PC-9 (cell line): ENCODE data around the gene KLHL17. TPM values are rescaled to one million over a fixed set of nuclear protein-coding genes. Genes with fewer than 3 reads are reported as not detected.
A peak's percentile ranks its signal among the peaks of the same experiment; 100 is the strongest.

Experiments used
- BruUV-seq: library from RNA; stranded (reverse); fragments of 400-500 nt; replicated peaks from 2 replicates; lab custom pipeline; 2021; lab: Mats Ljungman, UMichigan
- CTCF ChIA-PET: fragments of 300-600 bp; sonication (Branson Sonifier 250); formaldehyde crosslinking; loops from one replicate; lab custom pipeline; 2022; ENCODE audit warnings: antibody characterized with exemption; lab: Charles Lee
- POLR2A ChIA-PET: fragments of 300-600 bp; sonication (Branson Sonifier 250); formaldehyde crosslinking; loops from one replicate; lab custom pipeline; 2022; ENCODE audit warnings: antibody characterized with exemption; ENCODE audit not compliant: unreplicated experiment; lab: Charles Lee
- DNase-seq, 2 experiments: peaks; one replicate each; pipeline versions ENCODE4 v3.0.0 to v3.0.0-alpha.2; 2015 to 2022; ENCODE audit warnings: mixed read lengths in 1 of 2
- H2AFZ ChIP-seq: fragments of 200-600 bp; sonication (generic); 2 replicates; pipeline ENCODE4 v1.8.1; 2017; ENCODE audit warnings: antibody characterized with exemption
- H3F3A ChIP-seq: fragments of 200-600 bp; sonication (generic); 2 replicates; pipeline ENCODE4 v1.8.1; 2017; ENCODE audit warnings: antibody characterized with exemption, mild to moderate bottlenecking, low read depth; ENCODE audit not compliant: insufficient read depth
- H3K27ac ChIP-seq: fragments of 200-600 bp; sonication (generic); 2 replicates; pipeline ENCODE4 v1.6.1; 2016; ENCODE audit warnings: mixed run types
- H3K27me3 ChIP-seq: fragments of 200-600 bp; sonication (generic); 2 replicates; pipeline ENCODE4 v1.6.1; 2016; ENCODE audit warnings: low read depth, mixed run types; ENCODE audit not compliant: insufficient read depth
- H3K36me3 ChIP-seq: fragments of 200-600 bp; sonication (generic); 2 replicates; pipeline ENCODE4 v1.6.1; 2016; ENCODE audit warnings: low read depth, mixed run types
- H3K4me1 ChIP-seq: fragments of 200-600 bp; sonication (generic); replicated peaks from 2 replicates; pipeline ENCODE4 v1.6.1; 2016; ENCODE audit warnings: mixed run types; ENCODE audit not compliant: insufficient read depth
- H3K4me2 ChIP-seq: fragments of 200-600 bp; sonication (generic); 2 replicates; pipeline ENCODE4 v1.6.1; 2017; ENCODE audit warnings: mixed run types
- H3K4me3 ChIP-seq: fragments of 200-600 bp; sonication (generic); 2 replicates; pipeline ENCODE4 v1.6.1; 2016; ENCODE audit warnings: mixed run types
- H3K79me2 ChIP-seq: fragments of 200-600 bp; sonication (generic); 2 replicates; pipeline ENCODE4 v1.6.1; 2017; ENCODE audit warnings: low read depth, mixed run types
- H3K9me2 ChIP-seq: fragments of 200-600 bp; sonication (generic); 2 replicates; pipeline ENCODE4 v1.8.1; 2017; ENCODE audit warnings: mild to moderate bottlenecking; ENCODE audit not compliant: insufficient read depth
- H3K9me3 ChIP-seq: fragments of 200-600 bp; sonication (generic); 2 replicates; pipeline ENCODE4 v1.8.1; 2016; ENCODE audit warnings: low read depth; ENCODE audit not compliant: insufficient read depth
- H4K20me1 ChIP-seq: fragments of 200-600 bp; sonication (generic); 2 replicates; pipeline ENCODE4 v1.8.1; 2017; ENCODE audit not compliant: insufficient read depth
- EZH2 ChIP-seq: fragments of 200-600 bp; sonication (generic); IDR thresholded peaks from 2 replicates; pipeline ENCODE4 v1.8.0; 2017; ENCODE audit warnings: antibody characterized with exemption, low read depth
- intact Hi-C: fragments of 100-400 bp; cut with micrococcal nuclease; formaldehyde crosslinking; loops from one replicate; pipeline ENCODE4 v1.10.0; 2022; ENCODE audit not compliant: unreplicated experiment
- total RNA-seq: library from RNA; stranded (reverse); gene quantifications from 2 replicates; pipeline ENCODE4 v1.2.3, GENCODE V29; 2021
- TF ChIP-seq, protein P1 (sequence below): fragments of 200-600 bp; sonication (generic); conservative IDR thresholded peaks from 2 replicates; pipeline ENCODE4 v1.6.1; 2017; ENCODE audit warnings: mixed run types, antibody characterized with exemption, mild to moderate bottlenecking, moderate library complexity

The KLHL17 gene
- total RNA-seq, 1 experiment from 2014 or later, result 22.7 TPM

DNA sequence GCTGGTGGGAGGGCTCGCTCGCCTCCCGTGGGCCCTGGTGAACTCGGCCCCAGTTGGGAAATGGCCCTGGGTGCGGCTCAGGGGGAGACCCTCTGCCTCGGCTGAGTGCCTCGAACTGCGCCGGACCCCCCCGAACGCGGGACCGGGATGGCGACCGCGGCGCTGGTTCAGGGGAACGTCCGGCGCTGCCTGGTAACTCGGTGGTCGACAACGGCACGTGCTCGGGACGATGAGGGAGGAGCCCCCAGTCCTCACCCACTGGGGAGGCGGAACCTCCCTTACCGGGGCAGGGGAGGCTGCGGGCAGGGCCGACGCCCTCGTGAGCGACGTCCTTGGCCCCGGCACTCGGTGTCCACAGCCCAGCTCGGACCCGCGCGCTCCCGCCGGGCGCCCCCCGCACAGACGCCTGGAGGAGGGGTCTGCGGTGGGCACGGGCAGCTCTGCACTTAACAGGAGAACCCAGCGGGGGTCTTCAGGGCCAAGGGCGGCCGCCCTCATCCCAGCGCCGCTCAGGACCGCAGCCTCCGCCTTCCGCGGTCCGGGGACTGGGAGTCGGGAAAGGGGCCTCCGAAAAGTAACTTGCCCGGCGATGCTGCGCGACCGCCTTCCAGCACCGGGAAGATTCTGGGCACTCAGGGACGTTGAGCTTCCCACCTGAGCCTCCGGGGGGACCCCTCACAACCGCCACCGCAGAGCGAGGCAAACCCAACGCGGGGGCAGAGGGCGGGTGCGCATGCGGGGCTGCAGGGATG is 37.8 kb downstream of the KLHL17 start:
- H3K27ac ChIP-seq, result no peak overlapping the region
- TF ChIP-seq, protein P1, sequence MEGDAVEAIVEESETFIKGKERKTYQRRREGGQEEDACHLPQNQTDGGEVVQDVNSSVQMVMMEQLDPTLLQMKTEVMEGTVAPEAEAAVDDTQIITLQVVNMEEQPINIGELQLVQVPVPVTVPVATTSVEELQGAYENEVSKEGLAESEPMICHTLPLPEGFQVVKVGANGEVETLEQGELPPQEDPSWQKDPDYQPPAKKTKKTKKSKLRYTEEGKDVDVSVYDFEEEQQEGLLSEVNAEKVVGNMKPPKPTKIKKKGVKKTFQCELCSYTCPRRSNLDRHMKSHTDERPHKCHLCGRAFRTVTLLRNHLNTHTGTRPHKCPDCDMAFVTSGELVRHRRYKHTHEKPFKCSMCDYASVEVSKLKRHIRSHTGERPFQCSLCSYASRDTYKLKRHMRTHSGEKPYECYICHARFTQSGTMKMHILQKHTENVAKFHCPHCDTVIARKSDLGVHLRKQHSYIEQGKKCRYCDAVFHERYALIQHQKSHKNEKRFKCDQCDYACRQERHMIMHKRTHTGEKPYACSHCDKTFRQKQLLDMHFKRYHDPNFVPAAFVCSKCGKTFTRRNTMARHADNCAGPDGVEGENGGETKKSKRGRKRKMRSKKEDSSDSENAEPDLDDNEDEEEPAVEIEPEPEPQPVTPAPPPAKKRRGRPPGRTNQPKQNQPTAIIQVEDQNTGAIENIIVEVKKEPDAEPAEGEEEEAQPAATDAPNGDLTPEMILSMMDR, result no peak
- TF ChIP-seq EZH2, result no peak
- H3K4me2 ChIP-seq, result no peak overlapping the region; the same call in 1 of the 2 replicates
- no peaks in the 10 kb centered on the region for H3K27me3 ChIP-seq
- no peak for DNase-seq
- intact Hi-C loops, result no loop called here
- no peaks in the 10 kb centered on the region for H3K36me3 ChIP-seq
- BruUV-seq, result TSS peak; percentile 0
- ChIA-PET CTCF (no interaction called here), POLR2A (no interaction called here)
- H3K9me2 ChIP-seq, result no peaks in the 10 kb centered on the region
- peaks cover 16% of the 10 kb centered on the region for H4K20me1 ChIP-seq
- H3K4me3 ChIP-seq, result no peak overlapping the region
- peaks cover 28% of the 10 kb centered on the region for H3K79me2 ChIP-seq
- H3K9me3 ChIP-seq, result no peaks in the 10 kb centered on the region
- no peak overlapping the region for H2AFZ ChIP-seq
- peaks cover 28% of the 10 kb centered on the region; the same call in 1 of the 2 replicates for H3F3A ChIP-seq
- no peaks in the 10 kb centered on the region for H3K4me1 ChIP-seq

DNA sequence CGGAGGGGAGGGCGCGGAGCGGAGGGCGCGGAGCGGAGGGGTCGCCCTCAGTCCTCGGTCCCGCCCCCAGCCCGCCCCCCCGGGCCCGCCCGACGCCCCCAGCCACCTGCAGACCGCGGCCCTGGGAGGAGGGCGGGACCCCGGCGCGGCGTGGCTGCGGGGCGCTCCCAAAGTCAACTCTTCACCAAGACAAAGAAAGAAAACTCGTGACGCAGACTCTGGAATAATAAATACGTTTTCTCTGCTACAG is 38.3 kb downstream of the KLHL17 start:
- peak overlapping the region; percentile 97; the same call in 1 of the 2 replicates for H3K4me3 ChIP-seq
- peaks cover 30% of the 10 kb centered on the region for H3K79me2 ChIP-seq
- no peak for DNase-seq
- no TSS peak for BruUV-seq
- peaks cover 28% of the 10 kb centered on the region; the same call in 1 of the 2 replicates for H3F3A ChIP-seq
- no peaks in the 10 kb centered on the region for H3K9me3 ChIP-seq
- no peaks in the 10 kb centered on the region for H3K27me3 ChIP-seq
- no peak overlapping the region for H2AFZ ChIP-seq
- ChIA-PET POLR2A (no interaction called here), CTCF (no interaction called here)
- H4K20me1 ChIP-seq, result peaks cover 17% of the 10 kb centered on the region
- intact Hi-C loops, result no loop called here
- H3K4me1 ChIP-seq, result no peaks in the 10 kb centered on the region
- no peak overlapping the region for H3K27ac ChIP-seq
- no peaks in the 10 kb centered on the region for H3K9me2 ChIP-seq
- TF ChIP-seq, protein P1, result no peak
- TF ChIP-seq EZH2, result no peak
- H3K36me3 ChIP-seq, result no peaks in the 10 kb centered on the region
- peak overlapping the region; percentile 89 for H3K4me2 ChIP-seq

DNA sequence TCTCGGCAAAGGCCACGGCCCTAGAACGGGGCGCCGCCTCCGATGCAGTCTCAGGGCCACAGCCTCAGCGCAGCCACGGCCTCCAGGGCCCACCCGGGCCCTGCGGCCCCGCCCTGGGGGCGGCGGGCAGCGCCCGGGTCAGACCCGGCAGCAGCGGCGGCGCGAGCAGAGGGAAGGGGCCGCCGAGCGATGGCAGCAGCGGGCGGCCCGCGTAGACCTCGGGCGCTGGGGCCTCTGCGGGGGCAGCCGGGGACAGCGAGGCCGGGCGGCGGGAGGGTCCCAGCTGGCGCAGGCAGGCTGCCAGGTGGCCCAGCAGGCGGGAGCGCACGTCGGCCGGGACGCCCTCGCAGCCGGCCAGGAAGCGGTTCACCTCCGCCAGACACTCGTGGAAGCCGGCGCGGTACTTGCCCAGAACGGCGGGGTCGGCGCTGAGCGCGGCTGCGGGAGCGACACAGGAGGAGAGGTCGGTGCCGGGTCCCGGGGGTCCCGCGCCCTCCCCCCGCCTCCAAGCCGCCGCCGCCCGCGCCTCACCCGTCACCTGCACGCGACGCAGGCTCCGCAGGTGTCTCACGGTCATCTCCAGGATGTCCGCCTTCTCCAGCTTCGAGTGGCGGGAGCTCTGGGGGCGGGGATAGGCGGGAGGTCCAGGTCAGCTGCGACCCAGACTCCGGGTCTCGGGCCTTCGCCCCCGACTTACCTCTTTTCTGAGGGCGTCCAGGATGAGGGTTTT is 38.8 kb downstream of the KLHL17 start:
- BruUV-seq, result TSS peak; percentile 55
- H3K4me1 ChIP-seq, result no peaks in the 10 kb centered on the region
- CTCF ChIA-PET, result no interaction called here

More for the DNA sequence above, 38.8 kb downstream of the KLHL17 start:
- TF ChIP-seq EZH2, result no peak
- TF ChIP-seq, protein P1, result no peak
- DNase-seq, result peak in 1 of 2 experiments; percentile 48
- intact Hi-C loops, result loop anchor here (1.0 kb wide), 1 partner anchor 16 kb away; no protein-coding TSS in a partner anchor
- POLR2A ChIA-PET, result interaction anchor here (0.5 kb wide), 1 partner anchor 21 kb away, joined by 4 read pairs; no protein-coding TSS in a partner anchor
- peak overlapping the region; percentile 71 for H3K27ac ChIP-seq
- H3K4me3 ChIP-seq, result peak overlapping the region; percentile 97
- H4K20me1 ChIP-seq, result peaks cover 17% of the 10 kb centered on the region
- peaks cover 28% of the 10 kb centered on the region; the same call in 1 of the 2 replicates for H3F3A ChIP-seq
- peak overlapping the region; percentile 89 for H3K4me2 ChIP-seq
- H3K79me2 ChIP-seq, result peaks cover 30% of the 10 kb centered on the region
- no peaks in the 10 kb centered on the region for H3K27me3 ChIP-seq
- H3K9me2 ChIP-seq, result no peaks in the 10 kb centered on the region
- H3K36me3 ChIP-seq, result no peaks in the 10 kb centered on the region
- no peaks in the 10 kb centered on the region for H3K9me3 ChIP-seq
- H2AFZ ChIP-seq, result no peak overlapping the region
